ENCODE measurements around the gene MUSK. TPM values are rescaled to one million over a fixed set of nuclear protein-coding genes. Genes with fewer than 3 reads are reported as not detected.

Gene MUSK
- total RNA-seq, 5 donors from 2014 or later (not counting 1 experiment from before 2014, with no cell fraction given), result not detected

GRCh38 chr9:110635589-110635988, 33.0 kb upstream of the MUSK start:
- ATAC-seq (replicated peaks in 1 of 4) (no peak), DNase-seq (no peak)
- Mint-ChIP-seq H3K4me3 (no peak overlapping the region), H3K4me1 (no peaks in the 10 kb centered on the region), H3K27me3 (no peaks in the 10 kb centered on the region), H3K27ac (no peak overlapping the region), H3K36me3 (no peaks in the 10 kb centered on the region), H3K9me3 (peaks cover 0 to 17% (median 7%) of the 10 kb centered on the region in 3 donors)
- Histone ChIP-seq H3K4me1 (ENCODE audit: control insufficient read depth in 1 of 2, extremely low read depth in 1 of 2, insufficient read depth in 2 of 2, low read length in 2 of 2) (no peaks in the 10 kb centered on the region), H3K9me3 (no peaks in the 10 kb centered on the region), H3K4me3 (ENCODE audit: control insufficient read depth in 1 of 2, extremely low read depth in 1 of 2, low read length in 1 of 2) (no peak overlapping the region), H3K27ac (ENCODE audit: low read length) (no peak overlapping the region), H3K36me3 (ENCODE audit: control insufficient read depth in 2 of 2, extremely low read depth in 1 of 2, insufficient read depth in 1 of 2, low read length in 1 of 2) (no peaks in the 10 kb centered on the region), H3K27me3 (replicated peaks in 1 of 2; ENCODE audit: control insufficient read depth in 2 of 2, extremely low read depth in 1 of 2, insufficient read depth in 2 of 2, low read length in 1 of 2) (no peaks in the 10 kb centered on the region)
- CTCF ChIA-PET, result no interaction called here
- POLR2A ChIA-PET, result no interaction called here

GRCh38 chr9:110638381-110638954, 30.1 kb upstream of the MUSK start:
- ATAC-seq (replicated peaks in 1 of 4) (no peak), DNase-seq (no peak)
- H3K36me3 Mint-ChIP-seq, result no peaks in the 10 kb centered on the region
- WGBS (ENCODE audit: insufficient coverage), result no CpG with 5 or more reads among the region's 4 CpGs
- H3K9me3 Mint-ChIP-seq, result peaks cover 0 to 17% (median 7%) of the 10 kb centered on the region in 3 donors
- POLR2A ChIA-PET, result no interaction called here
- Histone ChIP-seq H3K4me3 (ENCODE audit: control insufficient read depth in 1 of 2, extremely low read depth in 1 of 2, low read length in 1 of 2) (no peak overlapping the region), H3K4me1 (ENCODE audit: control insufficient read depth in 1 of 2, extremely low read depth in 1 of 2, insufficient read depth in 2 of 2, low read length in 2 of 2) (no peaks in the 10 kb centered on the region), H3K27ac (ENCODE audit: low read length) (no peak overlapping the region), H3K36me3 (ENCODE audit: control insufficient read depth in 2 of 2, extremely low read depth in 1 of 2, insufficient read depth in 1 of 2, low read length in 1 of 2) (no peaks in the 10 kb centered on the region), H3K27me3 (replicated peaks in 1 of 2; ENCODE audit: control insufficient read depth in 2 of 2, extremely low read depth in 1 of 2, insufficient read depth in 2 of 2, low read length in 1 of 2) (no peaks in the 10 kb centered on the region), H3K9me3 (no peaks in the 10 kb centered on the region)
- H3K4me1 Mint-ChIP-seq, result no peaks in the 10 kb centered on the region
- no peak overlapping the region for H3K27ac Mint-ChIP-seq
- CTCF ChIA-PET, result interaction anchor here in 1 of 2 donors (0.6 kb wide), 1 partner anchor 1098 kb away, joined by 5 read pairs; no protein-coding TSS in a partner anchor
- H3K27me3 Mint-ChIP-seq, result no peaks in the 10 kb centered on the region
- no peak overlapping the region for H3K4me3 Mint-ChIP-seq

- ATAC-seq (replicated peaks in 1 of 4) (no peak), DNase-seq (no peak)
- Mint-ChIP-seq H3K9me3 (peaks cover 0 to 7% (median 2%) of the 10 kb centered on the region in 3 donors), H3K27me3 (no peaks in the 10 kb centered on the region), H3K4me1 (no peaks in the 10 kb centered on the region), H3K4me3 (no peak overlapping the region), H3K27ac (no peak overlapping the region), H3K36me3 (no peaks in the 10 kb centered on the region)
- H3K27me3 ChIP-seq (replicated peaks in 1 of 2; ENCODE audit: control insufficient read depth in 2 of 2, extremely low read depth in 1 of 2, insufficient read depth in 2 of 2, low read length in 1 of 2), result no peaks in the 10 kb centered on the region
- H3K27ac ChIP-seq (ENCODE audit: low read length), result no peak overlapping the region
- H3K9me3 ChIP-seq, result no peaks in the 10 kb centered on the region
- CTCF ChIA-PET, result no interaction called here
- H3K36me3 ChIP-seq (ENCODE audit: control insufficient read depth in 2 of 2, extremely low read depth in 1 of 2, insufficient read depth in 1 of 2, low read length in 1 of 2), result no peaks in the 10 kb centered on the region
- no peak overlapping the region for H3K4me3 ChIP-seq (ENCODE audit: control insufficient read depth in 1 of 2, extremely low read depth in 1 of 2, low read length in 1 of 2)
- no peaks in the 10 kb centered on the region for H3K4me1 ChIP-seq (ENCODE audit: control insufficient read depth in 1 of 2, extremely low read depth in 1 of 2, insufficient read depth in 2 of 2, low read length in 2 of 2)
- POLR2A ChIA-PET, result no interaction called here
Measured at GRCh38 chr9:110640736-110641135, 27.9 kb upstream of the MUSK start.

- no peaks in the 10 kb centered on the region for H3K36me3 ChIP-seq (ENCODE audit: control insufficient read depth in 2 of 2, extremely low read depth in 1 of 2, insufficient read depth in 1 of 2, low read length in 1 of 2)
- no peaks in the 10 kb centered on the region for H3K27me3 Mint-ChIP-seq
- DNase-seq (no peak), ATAC-seq (replicated peaks in 1 of 4) (no peak)
- no peaks in the 10 kb centered on the region for H3K27me3 ChIP-seq (replicated peaks in 1 of 2; ENCODE audit: control insufficient read depth in 2 of 2, extremely low read depth in 1 of 2, insufficient read depth in 2 of 2, low read length in 1 of 2)
- no peak overlapping the region for H3K4me3 ChIP-seq (ENCODE audit: control insufficient read depth in 1 of 2, extremely low read depth in 1 of 2, low read length in 1 of 2)
- 100% methylated on average over 1 of the region's 2 CpGs for WGBS (ENCODE audit: insufficient coverage)
- H3K27ac ChIP-seq (ENCODE audit: low read length), result no peak overlapping the region
- H3K36me3 Mint-ChIP-seq, result no peaks in the 10 kb centered on the region
- H3K4me3 Mint-ChIP-seq, result no peak overlapping the region
- H3K4me1 ChIP-seq (ENCODE audit: control insufficient read depth in 1 of 2, extremely low read depth in 1 of 2, insufficient read depth in 2 of 2, low read length in 2 of 2), result no peaks in the 10 kb centered on the region
- ChIA-PET CTCF (no interaction called here), POLR2A (no interaction called here)
- H3K4me1 Mint-ChIP-seq, result no peaks in the 10 kb centered on the region
- no peak overlapping the region for H3K27ac Mint-ChIP-seq
- H3K9me3 ChIP-seq, result no peaks in the 10 kb centered on the region
- H3K9me3 Mint-ChIP-seq, result peaks cover 0 to 2% (median 0%) of the 10 kb centered on the region in 3 donors
Measured at GRCh38 chr9:110641293-110641692, 27.3 kb upstream of the MUSK start.

- no peak overlapping the region for H3K4me3 Mint-ChIP-seq
Measured at GRCh38 chr9:110648696-110649095, 19.9 kb upstream of the MUSK start.

GRCh38 chr9:110650261-110650660, 18.3 kb upstream of the MUSK start:
- Histone ChIP-seq H3K4me3 (ENCODE audit: control insufficient read depth in 1 of 2, extremely low read depth in 1 of 2, low read length in 1 of 2) (no peak overlapping the region), H3K9me3 (no peaks in the 10 kb centered on the region), H3K27ac (ENCODE audit: low read length) (no peak overlapping the region), H3K36me3 (ENCODE audit: control insufficient read depth in 2 of 2, extremely low read depth in 1 of 2, insufficient read depth in 1 of 2, low read length in 1 of 2) (no peaks in the 10 kb centered on the region), H3K27me3 (replicated peaks in 1 of 2; ENCODE audit: control insufficient read depth in 2 of 2, extremely low read depth in 1 of 2, insufficient read depth in 2 of 2, low read length in 1 of 2) (no peaks in the 10 kb centered on the region), H3K4me1 (ENCODE audit: control insufficient read depth in 1 of 2, extremely low read depth in 1 of 2, insufficient read depth in 2 of 2, low read length in 2 of 2) (no peaks in the 10 kb centered on the region)
- Mint-ChIP-seq H3K4me3 (no peak overlapping the region), H3K27ac (no peak overlapping the region), H3K4me1 (no peaks in the 10 kb centered on the region), H3K36me3 (no peaks in the 10 kb centered on the region), H3K9me3 (no peaks in the 10 kb centered on the region), H3K27me3 (no peaks in the 10 kb centered on the region)
- ATAC-seq (replicated peaks in 1 of 4) (no peak), DNase-seq (no peak)
- ChIA-PET POLR2A (no interaction called here), CTCF (no interaction called here)
- WGBS (ENCODE audit: insufficient coverage), result 83% methylated on average over 1 of the region's 3 CpGs

More at GRCh38 chr9:110648696-110649095, 19.9 kb upstream of the MUSK start:
- ATAC-seq (replicated peaks in 1 of 4), result no peak
- Histone ChIP-seq H3K27ac (ENCODE audit: low read length) (no peak overlapping the region), H3K36me3 (ENCODE audit: control insufficient read depth in 2 of 2, extremely low read depth in 1 of 2, insufficient read depth in 1 of 2, low read length in 1 of 2) (no peaks in the 10 kb centered on the region), H3K4me1 (ENCODE audit: control insufficient read depth in 1 of 2, extremely low read depth in 1 of 2, insufficient read depth in 2 of 2, low read length in 2 of 2) (no peaks in the 10 kb centered on the region), H3K27me3 (replicated peaks in 1 of 2; ENCODE audit: control insufficient read depth in 2 of 2, extremely low read depth in 1 of 2, insufficient read depth in 2 of 2, low read length in 1 of 2) (no peaks in the 10 kb centered on the region), H3K9me3 (no peaks in the 10 kb centered on the region), H3K4me3 (ENCODE audit: control insufficient read depth in 1 of 2, extremely low read depth in 1 of 2, low read length in 1 of 2) (no peak overlapping the region)
- CTCF ChIA-PET, result no interaction called here
- Mint-ChIP-seq H3K4me1 (no peaks in the 10 kb centered on the region), H3K27ac (no peak overlapping the region), H3K9me3 (no peaks in the 10 kb centered on the region), H3K27me3 (no peaks in the 10 kb centered on the region), H3K36me3 (no peaks in the 10 kb centered on the region)
- no peak for DNase-seq
- POLR2A ChIA-PET, result no interaction called here
- WGBS (ENCODE audit: insufficient coverage), result 63% methylated on average over 1 of the region's 4 CpGs

- Histone ChIP-seq H3K27ac (ENCODE audit: low read length) (no peak overlapping the region), H3K4me3 (ENCODE audit: control insufficient read depth in 1 of 2, extremely low read depth in 1 of 2, low read length in 1 of 2) (no peak overlapping the region), H3K9me3 (no peaks in the 10 kb centered on the region), H3K4me1 (ENCODE audit: control insufficient read depth in 1 of 2, extremely low read depth in 1 of 2, insufficient read depth in 2 of 2, low read length in 2 of 2) (no peaks in the 10 kb centered on the region), H3K36me3 (ENCODE audit: control insufficient read depth in 2 of 2, extremely low read depth in 1 of 2, insufficient read depth in 1 of 2, low read length in 1 of 2) (no peaks in the 10 kb centered on the region), H3K27me3 (replicated peaks in 1 of 2; ENCODE audit: control insufficient read depth in 2 of 2, extremely low read depth in 1 of 2, insufficient read depth in 2 of 2, low read length in 1 of 2) (no peaks in the 10 kb centered on the region)
- CTCF ChIA-PET, result no interaction called here
- WGBS (ENCODE audit: insufficient coverage), result no CpG with 5 or more reads among the region's 6 CpGs
- Mint-ChIP-seq H3K9me3 (no peaks in the 10 kb centered on the region), H3K4me3 (no peak overlapping the region), H3K4me1 (no peaks in the 10 kb centered on the region), H3K36me3 (no peaks in the 10 kb centered on the region), H3K27me3 (no peaks in the 10 kb centered on the region), H3K27ac (no peak overlapping the region)
- POLR2A ChIA-PET, result no interaction called here
- ATAC-seq (replicated peaks in 1 of 4) (no peak), DNase-seq (no peak)
Measured at GRCh38 chr9:110650991-110651411, 17.6 kb upstream of the MUSK start.
